ES-I3 (cell line): ENCODE measurements around the gene ABCA13.

ENCODE experiments used
- H3K36me3 ChIP-seq: 2 replicates; pipeline ENCODE4 v1.6.1; 2013; ENCODE audit warnings: mild to moderate bottlenecking, low read length, control low read depth, moderate library complexity; ENCODE audit not compliant: insufficient read depth
- H3K4me1 ChIP-seq: 2 replicates; pipeline ENCODE4 v1.6.1; 2013; ENCODE audit warnings: mild to moderate bottlenecking, control low read depth, low read length; ENCODE audit not compliant: insufficient read depth
- H3K9ac ChIP-seq: 2 replicates; pipeline ENCODE4 v1.6.1; 2013; ENCODE audit warnings: low read depth, mild to moderate bottlenecking, low read length, moderate library complexity
- H3K9me3 ChIP-seq: 2 replicates; pipeline ENCODE4 v1.6.1; 2013; ENCODE audit warnings: mild to moderate bottlenecking, low read length, moderate library complexity; ENCODE audit not compliant: control insufficient read depth, insufficient read depth

Gene ABCA13

DNA sequence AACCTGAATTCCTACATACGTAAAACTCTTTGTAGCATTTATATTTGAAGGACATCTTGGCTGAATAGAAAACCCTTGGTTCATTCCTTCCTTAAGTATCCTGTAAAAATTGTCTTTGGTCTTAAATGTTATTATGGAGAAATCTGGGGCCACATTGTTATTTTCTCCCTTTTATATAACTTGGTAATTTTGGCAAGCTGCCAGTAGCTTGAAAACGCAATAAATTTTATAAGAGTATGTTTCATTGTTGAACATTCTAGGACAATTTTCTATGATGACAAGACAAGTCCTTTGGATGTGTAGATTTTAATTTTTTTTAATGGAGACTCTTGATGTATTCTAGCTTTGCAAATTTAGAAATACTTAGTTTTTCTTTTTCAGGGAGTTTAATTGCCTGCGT is 191.9 kb downstream of the ABCA13 start:
- no peaks in the 10 kb centered on the region for H3K36me3 ChIP-seq

DNA sequence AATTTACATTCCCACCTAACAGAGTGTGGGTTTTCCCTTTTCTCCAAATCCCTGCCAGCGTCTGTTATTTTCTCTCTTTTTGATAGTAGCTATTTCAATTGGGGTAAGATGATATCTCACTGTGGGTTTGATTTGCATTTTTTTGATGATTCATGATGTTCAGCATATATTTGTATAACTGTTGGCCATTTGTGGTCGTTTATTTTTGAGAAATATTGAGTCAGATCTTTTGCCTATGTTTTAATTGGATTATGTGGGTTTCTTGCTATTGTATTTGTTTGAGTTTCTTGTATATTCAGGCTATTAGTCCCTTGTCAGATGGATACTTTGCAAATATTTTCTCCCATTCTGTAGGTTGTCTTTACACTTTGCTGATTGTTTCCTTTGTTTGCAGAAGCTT is 193.8 kb downstream of the ABCA13 start:
- no peaks in the 10 kb centered on the region for H3K36me3 ChIP-seq

More for the DNA sequence above, 191.9 kb downstream of the ABCA13 start:
- Histone ChIP-seq H3K9ac (no peak overlapping the region), H3K4me1 (peaks cover 4% of the 10 kb centered on the region; the same call in 1 of the 2 replicates), H3K9me3 (no peaks in the 10 kb centered on the region)

DNA sequence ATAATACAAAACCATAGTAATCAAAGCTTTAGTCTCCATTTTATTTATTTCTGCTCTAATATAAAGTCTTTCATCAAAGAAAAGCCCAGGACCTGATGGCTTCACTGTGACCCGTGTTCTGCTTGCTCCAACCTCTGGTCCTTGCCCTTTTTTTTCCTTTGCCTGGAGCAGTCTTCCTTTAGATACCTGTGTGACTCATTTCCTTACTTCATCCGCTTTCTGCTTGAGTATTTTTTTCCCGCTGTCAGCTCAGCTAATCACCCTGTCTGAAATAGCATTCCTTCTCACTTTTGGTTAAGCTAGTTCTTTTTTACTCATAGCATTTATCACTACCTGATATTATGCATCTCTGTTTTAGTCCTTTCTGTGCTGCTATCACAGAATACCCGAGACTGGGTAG is 194.8 kb downstream of the ABCA13 start:
- no peaks in the 10 kb centered on the region for H3K36me3 ChIP-seq
- H3K9me3 ChIP-seq, result no peaks in the 10 kb centered on the region
- peaks cover 4% of the 10 kb centered on the region; the same call in 1 of the 2 replicates for H3K4me1 ChIP-seq
- H3K9ac ChIP-seq, result no peak overlapping the region

More for the DNA sequence above, 193.8 kb downstream of the ABCA13 start:
- peaks cover 4% of the 10 kb centered on the region; the same call in 1 of the 2 replicates for H3K4me1 ChIP-seq
- no peak overlapping the region for H3K9ac ChIP-seq
- H3K9me3 ChIP-seq, result no peaks in the 10 kb centered on the region

DNA sequence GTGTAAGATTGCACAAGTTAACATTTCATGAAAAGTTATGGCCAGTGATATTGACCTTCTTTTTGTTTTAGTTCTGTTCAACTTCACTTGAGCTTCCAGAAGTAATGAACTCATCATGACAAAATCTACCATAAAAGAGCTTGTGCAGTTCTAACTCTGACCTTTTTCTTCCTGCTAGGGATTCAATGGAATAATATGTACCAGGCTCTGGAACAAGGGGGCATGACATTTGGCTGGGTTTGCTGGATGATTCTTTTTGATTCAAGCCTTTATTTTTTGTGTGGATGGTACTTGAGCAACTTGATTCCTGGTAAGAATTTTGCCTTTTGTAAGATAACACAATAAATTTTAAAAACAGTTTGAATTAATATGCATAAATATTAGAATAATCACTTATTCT is 205.0 kb downstream of the ABCA13 start:
- Histone ChIP-seq H3K9me3 (no peaks in the 10 kb centered on the region; the same call in 1 of the 2 replicates), H3K36me3 (no peaks in the 10 kb centered on the region), H3K9ac (no peak overlapping the region), H3K4me1 (no peaks in the 10 kb centered on the region)

DNA sequence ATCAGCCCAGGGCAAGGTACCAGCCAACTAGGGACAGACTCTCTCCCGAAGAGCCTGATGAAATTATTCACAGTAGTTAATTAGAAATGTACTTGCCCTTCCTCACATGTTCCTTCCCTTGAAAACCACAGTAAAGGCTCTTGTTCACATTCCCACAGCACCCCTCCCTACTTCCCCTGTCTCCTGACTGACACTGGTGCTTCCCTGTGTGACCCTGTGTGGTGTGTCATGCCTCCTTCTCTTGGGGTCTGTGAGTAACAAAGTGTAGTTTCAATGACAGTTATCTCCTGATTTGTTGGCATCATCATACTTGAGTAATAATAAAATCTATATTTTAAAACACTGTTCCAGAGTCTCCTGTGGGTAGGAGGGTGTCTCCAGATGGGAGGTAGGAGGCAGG is 209.7 kb downstream of the ABCA13 start:
- Histone ChIP-seq H3K9me3 (no peaks in the 10 kb centered on the region), H3K9ac (no peak overlapping the region), H3K4me1 (no peaks in the 10 kb centered on the region), H3K36me3 (no peaks in the 10 kb centered on the region)

DNA sequence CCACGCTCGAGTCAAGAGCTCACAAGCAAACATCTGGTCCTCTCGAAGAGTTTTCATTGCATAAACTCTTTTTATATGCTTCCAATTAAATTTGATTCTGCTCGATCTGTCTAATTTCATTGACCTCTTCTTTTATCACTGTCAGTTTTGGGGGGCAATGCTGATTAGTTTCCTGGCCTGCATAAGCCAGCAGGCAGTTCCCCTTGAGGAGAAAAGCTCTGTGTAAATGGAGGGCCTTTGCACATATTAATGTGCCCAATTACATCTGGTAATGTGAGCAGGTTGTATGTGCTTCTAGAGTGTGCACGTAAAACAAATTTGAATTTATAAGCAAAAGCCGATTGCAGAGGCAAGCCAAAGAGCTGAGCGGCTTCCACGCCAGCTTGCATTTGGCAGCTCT is 210.3 kb downstream of the ABCA13 start:
- Histone ChIP-seq H3K9me3 (no peaks in the 10 kb centered on the region), H3K4me1 (no peaks in the 10 kb centered on the region), H3K36me3 (no peaks in the 10 kb centered on the region), H3K9ac (no peak overlapping the region)

DNA sequence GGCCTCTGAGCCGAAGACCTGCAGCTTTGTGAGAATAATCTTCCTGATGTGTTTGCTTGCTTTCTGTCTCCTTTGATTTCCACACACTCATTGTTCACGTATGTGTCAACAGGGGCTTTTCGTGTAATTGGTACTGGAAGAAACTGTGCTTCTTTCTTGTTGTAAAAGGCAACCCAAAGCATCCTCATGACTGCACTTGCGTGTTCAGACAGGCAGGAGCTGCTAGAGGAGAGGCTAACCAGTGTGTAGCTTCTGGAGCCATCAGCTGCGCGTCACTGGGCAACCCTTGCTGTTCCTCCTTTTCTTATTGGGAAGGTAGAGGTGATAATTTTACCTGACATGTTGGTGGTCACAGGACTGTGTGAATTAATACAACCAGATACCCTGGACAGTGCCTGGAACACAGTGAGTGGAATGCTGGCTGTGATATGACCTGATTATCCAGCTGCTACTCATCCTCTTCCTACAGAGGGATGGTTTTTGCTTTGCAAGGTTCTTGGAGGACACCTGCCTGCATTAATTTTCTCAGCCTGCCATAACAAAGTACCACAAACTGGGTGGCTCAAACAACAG is 213.0 kb downstream of the ABCA13 start:
- no peaks in the 10 kb centered on the region for H3K4me1 ChIP-seq
- H3K9ac ChIP-seq, result no peak overlapping the region
- H3K9me3 ChIP-seq, result no peaks in the 10 kb centered on the region
- no peaks in the 10 kb centered on the region for H3K36me3 ChIP-seq

DNA sequence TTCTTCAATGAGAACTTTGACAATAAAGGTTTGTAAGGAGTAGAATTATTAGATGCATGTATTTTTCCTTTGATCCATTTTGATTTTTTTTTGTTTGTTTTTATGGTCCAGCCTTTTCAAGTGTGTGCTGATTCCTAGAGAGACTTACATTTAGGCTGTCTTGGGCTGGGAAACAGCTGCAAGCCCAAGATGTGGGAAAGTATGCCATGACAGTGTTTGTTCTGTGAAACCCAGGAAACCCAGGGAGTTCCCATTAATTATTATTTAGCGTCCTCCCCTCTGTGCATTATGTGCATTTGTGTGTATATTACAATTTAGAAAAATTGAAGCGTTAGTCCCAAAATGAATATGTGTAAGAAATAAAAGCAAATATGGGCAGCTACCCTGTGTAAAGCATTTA is 216.7 kb downstream of the ABCA13 start:
- H3K4me1 ChIP-seq, result no peaks in the 10 kb centered on the region
- no peaks in the 10 kb centered on the region for H3K36me3 ChIP-seq
- no peaks in the 10 kb centered on the region for H3K9me3 ChIP-seq
- no peak overlapping the region for H3K9ac ChIP-seq

DNA sequence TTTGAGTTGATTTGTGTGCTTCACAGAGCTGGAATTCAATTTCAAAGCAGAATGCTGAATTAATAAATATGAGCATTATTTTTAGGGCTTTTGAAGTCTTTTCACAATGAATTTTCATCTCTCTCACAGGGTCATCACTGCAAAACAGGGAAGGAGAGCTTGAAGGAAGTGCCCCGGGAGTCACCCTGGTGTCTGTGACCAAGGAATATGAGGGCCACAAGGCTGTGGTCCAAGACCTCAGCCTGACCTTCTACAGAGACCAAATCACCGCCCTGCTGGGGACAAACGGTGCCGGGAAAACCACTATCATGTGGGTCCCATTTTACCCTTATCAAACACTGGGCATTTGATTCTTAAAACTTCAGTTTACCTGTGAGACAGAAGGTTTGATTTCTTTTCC is 217.7 kb downstream of the ABCA13 start:
- no peaks in the 10 kb centered on the region for H3K36me3 ChIP-seq
- no peak overlapping the region for H3K9ac ChIP-seq
- H3K9me3 ChIP-seq, result no peaks in the 10 kb centered on the region
- no peaks in the 10 kb centered on the region for H3K4me1 ChIP-seq

DNA sequence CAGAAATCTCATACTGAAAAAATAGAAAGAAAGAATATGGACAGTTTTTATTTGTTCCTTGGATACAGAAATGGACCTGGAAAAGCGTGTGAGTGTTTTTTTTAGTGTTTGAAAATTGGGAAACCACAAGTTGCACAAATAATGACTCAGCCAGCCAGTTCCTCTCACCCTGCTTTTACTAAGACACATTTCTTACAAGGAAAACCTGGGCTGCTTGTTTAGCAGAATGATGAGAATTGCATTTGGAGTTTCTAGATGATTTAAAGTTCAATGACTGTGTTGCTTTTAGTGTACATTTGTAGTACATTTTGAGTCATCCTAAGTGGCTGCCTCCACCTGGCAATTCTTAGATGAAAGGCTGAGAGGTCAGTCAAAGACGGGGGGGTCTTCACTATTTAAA is 218.7 kb downstream of the ABCA13 start:
- H3K36me3 ChIP-seq, result no peaks in the 10 kb centered on the region
- no peaks in the 10 kb centered on the region for H3K9me3 ChIP-seq
- no peak overlapping the region for H3K9ac ChIP-seq
- H3K4me1 ChIP-seq, result no peaks in the 10 kb centered on the region

DNA sequence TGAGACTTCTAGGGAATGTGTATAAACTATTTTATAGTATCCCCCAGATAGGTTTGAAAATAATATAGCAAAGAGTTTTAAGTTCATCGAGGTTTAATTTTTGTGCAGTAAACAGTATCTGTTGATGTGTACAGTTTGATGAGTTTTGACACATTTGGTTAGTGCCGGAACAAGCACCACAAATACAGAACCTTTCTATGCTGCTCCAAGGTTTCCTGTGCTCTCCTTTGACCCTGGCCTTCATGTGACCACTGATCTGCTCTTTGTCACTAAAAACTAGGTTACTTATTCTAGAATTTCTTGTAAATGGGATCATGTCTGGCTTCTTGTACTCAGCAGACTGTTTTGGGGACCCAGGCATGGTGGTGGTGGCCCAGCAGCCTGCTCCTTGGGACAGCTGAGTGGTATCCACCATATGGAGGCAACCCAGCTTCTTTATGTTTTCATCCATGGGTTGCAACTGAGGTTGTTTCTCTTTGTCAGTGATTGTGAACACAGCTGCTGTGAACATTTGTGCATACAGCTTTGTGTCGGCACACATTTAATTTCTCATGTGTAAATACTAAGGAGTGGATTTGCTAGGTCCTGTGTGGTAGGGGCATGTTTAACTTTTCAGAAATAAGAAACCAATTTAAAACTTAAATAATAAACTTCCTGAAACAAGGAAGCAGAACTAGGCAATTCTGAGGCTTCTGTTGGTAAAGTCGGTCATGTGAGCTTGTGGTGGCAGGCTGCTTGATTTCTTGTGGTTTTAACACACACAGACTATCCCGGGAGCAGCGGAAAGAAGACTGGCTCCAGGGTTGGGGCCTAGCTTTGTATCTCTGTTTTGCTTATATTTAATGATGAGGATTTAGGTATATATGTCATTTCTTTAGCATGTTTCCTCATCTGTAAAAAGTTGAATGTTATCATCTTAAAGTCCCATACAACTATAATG is 219.4 kb downstream of the ABCA13 start:
- H3K4me1 ChIP-seq, result no peaks in the 10 kb centered on the region
- H3K9me3 ChIP-seq, result no peaks in the 10 kb centered on the region
- H3K36me3 ChIP-seq, result no peaks in the 10 kb centered on the region
- no peak overlapping the region for H3K9ac ChIP-seq

DNA sequence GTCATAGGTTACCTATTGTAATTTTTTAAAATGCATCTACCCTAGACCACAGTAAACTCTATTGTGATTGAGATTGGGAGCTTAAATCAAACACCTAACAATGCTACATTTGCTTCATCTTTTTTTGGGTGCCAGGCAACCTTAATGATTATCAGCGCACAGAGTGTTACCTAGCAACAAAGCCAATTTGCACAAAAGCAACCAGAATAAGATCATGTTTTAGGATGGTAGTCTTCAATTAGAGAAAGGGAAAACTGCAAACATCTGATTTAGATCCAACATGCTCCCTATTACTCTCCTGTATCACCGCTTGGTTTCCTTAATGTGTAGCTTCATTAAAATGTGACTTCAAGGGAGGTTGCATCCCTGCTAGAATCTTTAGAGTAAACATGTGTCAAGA is 226.9 kb downstream of the ABCA13 start:
- Histone ChIP-seq H3K9me3 (no peaks in the 10 kb centered on the region), H3K4me1 (no peaks in the 10 kb centered on the region), H3K36me3 (no peaks in the 10 kb centered on the region), H3K9ac (no peak overlapping the region)

DNA sequence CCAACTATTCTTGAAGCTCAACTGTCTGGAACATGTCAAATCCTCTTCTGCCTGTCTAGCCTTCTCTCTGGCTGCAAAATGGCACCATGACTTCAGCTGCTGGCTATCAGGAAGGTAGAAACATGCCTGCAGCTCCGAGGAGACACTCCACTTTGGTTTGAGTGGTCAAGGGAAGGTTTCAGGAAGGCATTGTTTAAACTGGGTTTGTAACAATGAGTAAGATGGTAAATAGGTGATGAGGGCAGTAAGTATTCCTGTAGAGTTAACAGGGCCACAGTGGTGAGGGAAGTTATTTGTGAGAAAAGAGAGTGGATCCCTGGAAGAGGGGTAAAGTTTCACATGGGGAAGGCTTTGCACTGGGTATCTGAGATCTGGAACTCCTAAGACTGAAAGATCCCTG is 231.5 kb downstream of the ABCA13 start:
- Histone ChIP-seq H3K9ac (no peak overlapping the region), H3K36me3 (no peaks in the 10 kb centered on the region), H3K4me1 (no peaks in the 10 kb centered on the region), H3K9me3 (no peaks in the 10 kb centered on the region)

DNA sequence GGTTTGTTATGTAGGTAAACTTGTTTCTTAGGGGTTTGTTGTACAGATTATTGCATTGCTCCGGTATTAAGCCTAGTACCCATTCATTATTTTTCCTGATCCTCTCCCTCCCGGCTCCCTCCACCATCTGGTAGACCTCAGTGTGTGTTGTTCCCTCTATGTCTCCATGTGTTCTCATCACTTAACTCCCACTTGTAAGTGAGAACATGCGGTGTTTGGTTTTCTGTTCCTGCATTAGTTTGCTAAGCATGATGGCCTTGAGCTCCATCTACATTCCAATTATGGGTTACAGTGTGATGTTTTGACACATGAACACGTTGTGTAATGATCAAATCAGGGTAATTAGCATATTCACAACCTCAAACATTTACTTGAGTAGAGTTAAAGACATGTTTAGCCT is 237.5 kb downstream of the ABCA13 start:
- no peaks in the 10 kb centered on the region for H3K36me3 ChIP-seq
- H3K9me3 ChIP-seq, result no peaks in the 10 kb centered on the region
- no peak overlapping the region for H3K9ac ChIP-seq
- no peaks in the 10 kb centered on the region for H3K4me1 ChIP-seq

DNA sequence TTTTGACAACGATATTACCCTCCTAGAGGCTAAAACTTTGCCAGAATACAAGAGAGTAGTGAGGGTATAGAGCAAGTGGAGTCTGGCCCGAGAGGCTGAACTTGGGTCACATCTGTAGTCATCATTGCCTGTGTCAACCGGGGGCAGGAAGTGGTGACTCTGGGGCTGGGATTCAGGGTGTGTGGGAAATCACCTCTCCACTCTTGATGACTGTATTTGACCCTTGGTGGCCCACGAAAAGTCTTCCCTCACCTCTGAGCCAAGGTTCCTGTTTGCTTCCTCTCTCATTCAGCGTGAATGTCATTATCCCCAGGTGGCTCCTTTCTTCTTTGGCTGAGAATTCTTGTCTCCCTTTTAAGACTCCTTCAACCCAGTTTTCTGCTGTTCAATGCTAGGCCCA is 240.4 kb downstream of the ABCA13 start:
- Histone ChIP-seq H3K4me1 (no peaks in the 10 kb centered on the region), H3K9me3 (no peaks in the 10 kb centered on the region), H3K36me3 (no peaks in the 10 kb centered on the region), H3K9ac (no peak overlapping the region)
